Stomach (tissue), 4 donors: ENCODE results near the gene HSDL2.

Experiments
- CTCF ChIP-seq, 7 experiments: fragments of 450-650 bp in 4 of 7; fragments of 200-600 bp in 3 of 7; sonication (generic) in 3 of 7; IDR thresholded peaks; one replicate each; pipeline ENCODE4 v1.5.1; 2016 to 2019; ENCODE audit warnings: antibody characterized with exemption in 7 of 7, control low read depth in 2 of 7, mild to moderate bottlenecking in 1 of 7
- EP300 ChIP-seq: sonication (generic); formaldehyde crosslinking; IDR thresholded peaks from one replicate; pipeline ENCODE4 v1.6.1; 2017; ENCODE audit warnings: antibody characterized with exemption
- POLR2A ChIP-seq, 4 donors: fragments of 450-650 bp; IDR thresholded peaks; one replicate each; pipeline ENCODE4 v1.6.1; 2016; ENCODE audit warnings: antibody characterized with exemption in 4 of 4, control low read depth in 2 of 4, mild to moderate bottlenecking in 1 of 4, moderate library complexity in 1 of 4
- POLR2AphosphoS5 ChIP-seq, 3 donors: sonication (generic); formaldehyde crosslinking; IDR thresholded peaks; one replicate each; pipeline ENCODE4 v1.6.1; 2016; ENCODE audit warnings: antibody characterized with exemption in 3 of 3

- no peak for TF ChIP-seq CTCF (IDR thresholded peaks at IDR 0.05)
- no peak for TF ChIP-seq POLR2A (IDR thresholded peaks at IDR 0.05)
- TF ChIP-seq POLR2AphosphoS5 (IDR thresholded peaks at IDR 0.05), result no peak
- TF ChIP-seq EP300, result no peak
Measured at GRCh38 chr9:112421771-112422222, 41.9 kb downstream of the HSDL2 start.
